Fibroblast of mammary gland (primary cell): ENCODE measurements around the gene FLYWCH2.

Source experiments
- DNase-seq: peaks from one replicate; pipeline ENCODE4 v3.0.0-alpha.2; 2010; ENCODE audit warnings: low read depth
- H3K4me3 ChIP-seq: 2 replicates; pipeline ENCODE4 v1.5.1; 2011; ENCODE audit warnings: low read depth, mild to moderate bottlenecking, low read length, moderate library complexity; ENCODE audit not compliant: control insufficient read depth
- CTCF ChIP-seq: conservative IDR thresholded peaks from 2 replicates; pipeline ENCODE4 v1.5.1; 2011; ENCODE audit warnings: low read depth, low read length, inconsistent platforms; ENCODE audit not compliant: control insufficient read depth, insufficient read depth

The FLYWCH2 gene

GRCh38 chr16:2854700-2855309 lies 28.2 kb upstream of the FLYWCH2 start:
- DNase-seq, result peak; percentile 30
- no peak overlapping the region for H3K4me3 ChIP-seq
- peak; percentile 68 for TF ChIP-seq CTCF

GRCh38 chr16:2855536-2855935 lies 27.5 kb upstream of the FLYWCH2 start:
- no peak overlapping the region for H3K4me3 ChIP-seq
- no peak for TF ChIP-seq CTCF
- no peak for DNase-seq

- no peak for DNase-seq
- H3K4me3 ChIP-seq, result no peak overlapping the region
- no peak for TF ChIP-seq CTCF
Observed at GRCh38 chr16:2856061-2856670, 26.8 kb upstream of the FLYWCH2 start.

- no peak for TF ChIP-seq CTCF
- H3K4me3 ChIP-seq, result no peak overlapping the region
- no peak for DNase-seq
Observed at GRCh38 chr16:2856686-2857450, 26.1 kb upstream of the FLYWCH2 start.

- H3K4me3 ChIP-seq, result peak within 1 kb of the TSS; percentile 4
- no peak for TF ChIP-seq CTCF
- DNase-seq, result no peak
Observed at GRCh38 chr16:2857451-2858244, 25.4 kb upstream of the FLYWCH2 start, which contains the start of gene PRSS22. TSS of gene PRSS22 (minus strand) at chr16:2858170. CDS start at chr16:2858104, 66 bp downstream.

GRCh38 chr16:2858245-2859025 lies 24.6 kb upstream of the FLYWCH2 start:
- no peak for DNase-seq
- TF ChIP-seq CTCF, result no peak
- H3K4me3 ChIP-seq, result no peak overlapping the region
